IMR-90 (cell line): ENCODE results near the gene KLHL29. TPM values are rescaled to one million over a fixed set of nuclear protein-coding genes. Genes with fewer than 3 reads are reported as not detected.

Source experiments
- ATAC-seq: fragments of 200-7000 bp; cut with Tn5 transposase; 2 replicates; pipeline ENCODE4 v1.9.1; 2020; ENCODE audit warnings: low read depth, mild to moderate bottlenecking, moderate library complexity
- BruUV-seq: library from RNA; stranded (reverse); fragments of 400-500 nt; replicated peaks from 2 replicates; lab custom pipeline; 2021; lab: Mats Ljungman, UMichigan
- CTCF ChIA-PET: fragments of 300-600 bp; formaldehyde crosslinking; extraction: SDS; loops from one replicate; lab custom pipeline; 2021; ENCODE audit warnings: antibody characterized with exemption; lab: Yijun Ruan, JAX
- POLR2A ChIA-PET: fragments of 300-600 bp; sonication (Branson Sonifier 250); formaldehyde crosslinking; loops from one replicate; lab custom pipeline; 2022; ENCODE audit warnings: antibody characterized with exemption; ENCODE audit not compliant: unreplicated experiment; lab: Charles Lee
- DNase-seq: peaks from one replicate; pipeline ENCODE4 v3.0.0; 2013
- H2AFZ ChIP-seq: replicated peaks from 2 replicates; pipeline ENCODE3; 2013; ENCODE audit warnings: low read length, mild to moderate bottlenecking; ENCODE audit not compliant: poor library complexity
- H2AK5ac ChIP-seq: 2 replicates; pipeline ENCODE4 v1.6.1; 2013; ENCODE audit warnings: low read depth, low read length, inconsistent platforms
- H2AK9ac ChIP-seq: replicated peaks from 2 replicates; pipeline ENCODE3; 2013; ENCODE audit warnings: mild to moderate bottlenecking, low read depth, low read length, moderate library complexity; ENCODE audit not compliant: poor library complexity
- H2BK120ac ChIP-seq: 2 replicates; pipeline ENCODE4 v1.6.1; 2013; ENCODE audit warnings: low read depth, low read length, inconsistent platforms
- H2BK15ac ChIP-seq: 3 replicates; pipeline ENCODE4 v1.6.1; 2013; ENCODE audit warnings: low read depth, low read length, inconsistent platforms
- H2BK20ac ChIP-seq: 2 replicates; pipeline ENCODE4 v1.6.1; 2013; ENCODE audit warnings: low read depth, mild to moderate bottlenecking, inconsistent platforms, low read length, moderate library complexity
- H2BK5ac ChIP-seq: 2 replicates; pipeline ENCODE4 v1.6.1; 2013; ENCODE audit warnings: mild to moderate bottlenecking, low read depth, low read length, inconsistent platforms; ENCODE audit not compliant: poor library complexity, severe bottlenecking
- H3K14ac ChIP-seq: replicated peaks from 2 replicates; pipeline ENCODE4 v1.6.1; 2013; ENCODE audit warnings: low read depth, low read length, inconsistent platforms
- H3K18ac ChIP-seq: 2 replicates; pipeline ENCODE4 v1.6.1; 2013; ENCODE audit warnings: low read depth, low read length, control low read depth
- H3K23ac ChIP-seq: 2 replicates; pipeline ENCODE4 v1.6.1; 2013; ENCODE audit warnings: low read depth, low read length, inconsistent platforms
- H3K27ac ChIP-seq: 2 replicates; pipeline ENCODE4 v1.5.1; 2013; ENCODE audit warnings: mild to moderate bottlenecking, control low read depth, low read length; ENCODE audit not compliant: insufficient read depth
- H3K27me3 ChIP-seq: 2 replicates; pipeline ENCODE4 v1.6.1; 2013; ENCODE audit warnings: low read length; ENCODE audit not compliant: control insufficient read depth, insufficient read depth
- H3K36me3 ChIP-seq: 2 replicates; pipeline ENCODE4 v1.6.1; 2013; ENCODE audit warnings: low read length, mixed read lengths; ENCODE audit not compliant: control insufficient read depth, insufficient read depth
- H3K4ac ChIP-seq: 2 replicates; pipeline ENCODE4 v1.6.1; 2013; ENCODE audit warnings: low read depth, low read length, inconsistent platforms
- H3K4me1 ChIP-seq: 2 replicates; pipeline ENCODE4 v1.6.1; 2013; ENCODE audit warnings: low read length, mixed read lengths; ENCODE audit not compliant: control insufficient read depth, insufficient read depth
- H3K4me2 ChIP-seq: 2 replicates; pipeline ENCODE4 v1.6.1; 2013; ENCODE audit warnings: low read depth, mild to moderate bottlenecking, control low read depth, low read length, moderate library complexity
- H3K4me3 ChIP-seq: 2 replicates; pipeline ENCODE4 v1.5.1; 2013; ENCODE audit warnings: low read depth, mild to moderate bottlenecking, control low read depth, low read length, moderate library complexity; ENCODE audit not compliant: insufficient read depth
- H3K56ac ChIP-seq: 2 replicates; pipeline ENCODE4 v1.6.1; 2013; ENCODE audit warnings: low read length, inconsistent platforms; ENCODE audit not compliant: insufficient read depth; ENCODE audit errors: extremely low read depth
- H3K79me1 ChIP-seq, 2 experiments: 2 replicates each; pipeline ENCODE4 v1.6.1; 2013; ENCODE audit warnings: low read length in 2 of 2, inconsistent platforms in 1 of 2, low read depth in 1 of 2
- H3K9ac ChIP-seq: 2 replicates; pipeline ENCODE4 v1.6.1; 2013; ENCODE audit warnings: low read depth, low read length, control low read depth
- H3K9me1 ChIP-seq: 2 replicates; pipeline ENCODE4 v1.6.1; 2013; ENCODE audit warnings: low read length, inconsistent platforms; ENCODE audit not compliant: insufficient read depth
- H3K9me3 ChIP-seq: 2 replicates; pipeline ENCODE4 v1.6.1; 2013; ENCODE audit warnings: low read length; ENCODE audit not compliant: control insufficient read depth, insufficient read depth
- H4K20me1 ChIP-seq: 2 replicates; pipeline ENCODE4 v1.6.1; 2013; ENCODE audit warnings: low read length, inconsistent platforms; ENCODE audit not compliant: insufficient read depth
- H4K5ac ChIP-seq: 2 replicates; pipeline ENCODE4 v1.6.1; 2013; ENCODE audit warnings: mild to moderate bottlenecking, low read depth, low read length, control low read depth
- H4K8ac ChIP-seq, 2 experiments: 2 replicates each; pipeline ENCODE4 v1.6.1; 2013; ENCODE audit warnings: low read depth in 2 of 2, low read length in 2 of 2, control low read depth in 1 of 2, inconsistent platforms in 1 of 2
- H4K91ac ChIP-seq: 2 replicates; pipeline ENCODE4 v1.6.1; 2013; ENCODE audit warnings: low read depth, low read length, inconsistent platforms; ENCODE audit not compliant: insufficient read depth
- MAFK ChIP-seq: IDR thresholded peaks from 2 replicates; pipeline ENCODE4 v1.6.1; 2012; ENCODE audit warnings: low read depth, low read length, improper control_type of control experiment
- MAZ ChIP-seq: IDR thresholded peaks from 2 replicates; pipeline ENCODE4 v1.6.1; 2012; ENCODE audit warnings: low read depth, mild to moderate bottlenecking, low read length, improper control_type of control experiment, moderate library complexity, borderline replicate concordance
- NFE2L2 ChIP-seq: fragments of 150-350 bp; IDR thresholded peaks from 2 replicates; pipeline ENCODE4 v1.6.1; 2016; ENCODE audit warnings: low read depth, mild to moderate bottlenecking, low read length
- POLR2A ChIP-seq: IDR thresholded peaks from 2 replicates; pipeline ENCODE4 v1.6.1; 2012; ENCODE audit warnings: mild to moderate bottlenecking, low read depth, low read length
- RAD21 ChIP-seq: IDR thresholded peaks from 2 replicates; pipeline ENCODE4 v1.6.1; 2012; ENCODE audit warnings: low read length, improper control_type of control experiment
- RCOR1 ChIP-seq: IDR thresholded peaks from 2 replicates; pipeline ENCODE4 v1.6.1; 2012; ENCODE audit warnings: mild to moderate bottlenecking, low read length, improper control_type of control experiment; ENCODE audit not compliant: insufficient replicate concordance
- WGBS, 2 experiments: methylation state at CpG; one replicate each; pipeline versions ENCODE4 v1.1.5 to v1.1.7; 2013; ENCODE audit warnings: missing lambda C conversion rate in 2 of 2; ENCODE audit not compliant: insufficient read length in 1 of 2; ENCODE audit errors: extremely low coverage in 2 of 2; 5-methylcytosine and 5-hydroxymethylcytosine counted together
- dilution Hi-C: fragments of 300-500 bp; cut with HindIII; formaldehyde crosslinking; loops from one replicate; pipeline ENCODE4 v1.14.3; 2018; ENCODE audit warnings: low sequenced_read_pairs; ENCODE audit not compliant: unreplicated experiment
- in situ Hi-C: fragments of 300-500 bp; cut with MboI; formaldehyde crosslinking; loops from 3 replicates; pipeline ENCODE4 v1.14.3; 2019; ENCODE audit warnings: low sequenced_read_pairs, inconsistent platforms, mixed read lengths
- intact Hi-C: fragments of 100-400 bp; cut with micrococcal nuclease; formaldehyde crosslinking; loops from 2 replicates; pipeline ENCODE4 v1.10.0; 2022
- polyA plus RNA-seq, 3 experiments: library from polyadenylated mRNA; depleted of rRNA; stranded (reverse); fragments of >200 nt; gene quantifications; 2 replicates each; pipeline ENCODE4 v1.2.3, GENCODE V29; 2012; ENCODE audit warnings: low replicate concordance in 1 of 3
- total RNA-seq: library from RNA; depleted of rRNA; stranded (reverse); fragments of >200 nt; gene quantifications from 2 replicates; pipeline ENCODE4 v1.2.3, GENCODE V29; 2012

Gene KLHL29
- total and polyA plus RNA-seq, 2 of the 4 experiments (the other 2 are of a cell fraction): 2.0 to 8.0 TPM

DNA sequence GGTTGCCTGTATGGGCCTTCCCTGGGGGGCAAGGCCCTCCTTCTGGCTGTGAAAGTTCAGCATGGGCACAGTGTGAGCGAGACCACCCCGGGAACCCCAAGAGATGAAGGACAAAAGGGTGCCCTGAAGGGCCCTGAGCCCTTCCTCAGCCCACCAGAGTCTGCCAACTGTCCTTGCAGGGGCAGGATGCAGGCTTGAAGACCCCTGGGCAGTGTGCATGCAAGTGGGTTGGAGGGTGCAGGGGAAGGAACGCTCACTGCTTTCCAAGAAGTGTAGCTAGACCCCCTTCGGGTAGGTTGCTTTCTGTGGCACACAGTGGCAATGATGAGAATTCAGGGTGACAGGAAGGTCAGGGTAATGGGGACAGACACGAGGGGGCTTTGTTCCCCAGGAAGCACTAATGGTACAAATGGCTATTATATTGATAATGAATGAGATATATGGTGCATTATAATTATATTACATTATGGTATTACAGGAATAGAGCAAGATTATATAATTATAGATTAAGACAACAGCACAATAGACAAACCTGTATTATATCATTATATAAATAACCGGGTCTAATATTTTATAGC lies 313.2 kb downstream of the KLHL29 start:
- peak overlapping the region; percentile 25; the same call in 1 of the 2 replicates for H3K27ac ChIP-seq
- H2AK5ac ChIP-seq: peak overlapping the region; percentile 90
- H4K91ac ChIP-seq: peak overlapping the region; percentile 48
- WGBS, 2 experiments: 100% methylated on average over 1 of the region's 6 CpGs; no CpG with 5 or more reads in 1 of the 2 experiments
- peak overlapping the region; percentile 26 for H2BK20ac ChIP-seq
- peaks cover 3% of the 10 kb centered on the region; the same call in 1 of the 2 replicates for H3K9me3 ChIP-seq
- H3K4ac ChIP-seq: peak overlapping the region; percentile 75
- BruUV-seq: no TSS peak
- POLR2A ChIA-PET: no interaction called here
- H3K27me3 ChIP-seq: no peaks in the 10 kb centered on the region
- H3K18ac ChIP-seq: no peak overlapping the region
- ATAC-seq: no peak
- in situ Hi-C loops (no loop called here), intact Hi-C loops (no loop called here), dilution Hi-C loops (no loop called here)
- 0 out of 3 replicates have a peak overlapping the region, but pooled peaks have one; percentile 20 for H2BK15ac ChIP-seq
- DNase-seq: no peak
- H3K9ac ChIP-seq: no peak overlapping the region
- H3K56ac ChIP-seq: no peak overlapping the region; the same call in 1 of the 2 replicates
- peak overlapping the region; percentile 33 for H2AK9ac ChIP-seq
- H3K36me3 ChIP-seq: peaks cover 51% of the 10 kb centered on the region
- H4K8ac ChIP-seq: peak overlapping the region in 1 of 2 experiments; percentile 56; a peak in 1 of 4 replicates
- no peak overlapping the region for H3K23ac ChIP-seq
- H3K4me2 ChIP-seq: no peak overlapping the region; the same call in 1 of the 2 replicates
- no peak overlapping the region for H3K4me3 ChIP-seq
- peak overlapping the region; percentile 77 for H2BK120ac ChIP-seq
- H3K14ac ChIP-seq: peak overlapping the region; percentile 79
- TF ChIP-seq POLR2A (no peak), MAZ (no peak), RCOR1 (no peak), RAD21 (no peak), NFE2L2 (no peak), MAFK (no peak)
- peaks cover 39% of the 10 kb centered on the region for H3K9me1 ChIP-seq
- H4K5ac ChIP-seq: no peak overlapping the region
- H2AFZ ChIP-seq: peak overlapping the region; percentile 53
- H3K4me1 ChIP-seq: peaks cover 19% of the 10 kb centered on the region
- H3K79me1 ChIP-seq: peaks cover 0 to 21% of the 10 kb centered on the region in 2 experiments; a peak in 2 of 4 replicates
- H4K20me1 ChIP-seq: peaks cover 13% of the 10 kb centered on the region
- peak overlapping the region; percentile 52 for H2BK5ac ChIP-seq
- CTCF ChIA-PET: no interaction called here
